H1 (cell line): ENCODE data around the gene PLAAT1. TPM values are rescaled to one million over a fixed set of nuclear protein-coding genes. Genes with fewer than 3 reads are reported as not detected.

Source experiments
- CTCF ChIA-PET: fragments of 300-600 bp; sonication (Branson Sonifier 250); formaldehyde crosslinking; loops from one replicate; lab custom pipeline; 2021; ENCODE audit not compliant: partially characterized antibody; lab: Charles Lee
- POLR2A ChIA-PET: fragments of 300-600 bp; sonication (Branson Sonifier 250); formaldehyde crosslinking; loops from one replicate; lab custom pipeline; 2021; ENCODE audit warnings: inconsistent platforms; ENCODE audit not compliant: partially characterized antibody; lab: Charles Lee
- DNase-seq, 2 experiments: peaks; one replicate each; pipeline versions ENCODE4 v3.0.0 to v3.0.0-alpha.2; 2010 to 2022; ENCODE audit warnings: low spot score in 2 of 2, low read depth in 1 of 2, mixed read lengths in 1 of 2
- FAIRE-seq: peaks from 2 replicates; lab custom pipeline; 2011; peaks lifted over from hg19 to GRCh38; lab: Jason Lieb, UNC
- H2AFZ ChIP-seq: 2 replicates; pipeline ENCODE4 v1.8.1; 2012; ENCODE audit warnings: low read length, inconsistent platforms
- H2AK5ac ChIP-seq: 2 replicates; pipeline ENCODE4 v1.6.1; 2013; ENCODE audit warnings: low read depth, low read length
- H2BK120ac ChIP-seq: replicated peaks from 2 replicates; pipeline ENCODE3; 2013; ENCODE audit warnings: low read depth, low read length, inconsistent platforms
- H2BK12ac ChIP-seq: 2 replicates; pipeline ENCODE4 v1.6.1; 2013; ENCODE audit warnings: low read depth, low read length
- H2BK15ac ChIP-seq: 2 replicates; pipeline ENCODE4 v1.6.1; 2013; ENCODE audit warnings: low read length
- H2BK20ac ChIP-seq: 2 replicates; pipeline ENCODE4 v1.6.1; 2013; ENCODE audit warnings: low read length
- H2BK5ac ChIP-seq: 2 replicates; pipeline ENCODE4 v1.6.1; 2013; ENCODE audit warnings: low read depth, low read length
- H3K14ac ChIP-seq: 2 replicates; pipeline ENCODE4 v1.6.1; 2013; ENCODE audit warnings: inconsistent platforms; ENCODE audit not compliant: insufficient read length
- H3K18ac ChIP-seq: 2 replicates; pipeline ENCODE4 v1.6.1; 2013; ENCODE audit warnings: low read length; ENCODE audit errors: extremely low read depth
- H3K23ac ChIP-seq: 2 replicates; pipeline ENCODE4 v1.6.1; 2013; ENCODE audit warnings: inconsistent platforms; ENCODE audit not compliant: insufficient read length
- H3K23me2 ChIP-seq: 2 replicates; pipeline ENCODE4 v1.6.1; 2013; ENCODE audit warnings: low read depth, low read length
- H3K27ac ChIP-seq: 2 replicates; pipeline ENCODE4 v1.6.1; 2011; ENCODE audit warnings: low read depth, low read length, inconsistent platforms
- H3K27me3 ChIP-seq, 4 experiments: replicated peaks in 1 of 4; 1 replicate in 1 of 4; 2 replicates in 3 of 4; pipeline versions ENCODE4 v1.6.1 to v1.8.1; 2011 to 2013; ENCODE audit warnings: low read length in 3 of 4, mild to moderate bottlenecking in 3 of 4, inconsistent platforms in 2 of 4, mixed read lengths in 2 of 4, moderate library complexity in 1 of 4; ENCODE audit not compliant: control insufficient read depth in 3 of 4, insufficient read depth in 3 of 4; ENCODE audit errors: extremely low read depth in 1 of 4
- H3K36me3 ChIP-seq, 4 experiments: 2 replicates each; pipeline versions ENCODE4 v1.6.1 to v1.8.1; 2011 to 2013; ENCODE audit warnings: mild to moderate bottlenecking in 4 of 4, low read length in 3 of 4, moderate library complexity in 2 of 4, control low read depth in 1 of 4, inconsistent platforms in 1 of 4; ENCODE audit not compliant: insufficient read depth in 4 of 4, control insufficient read depth in 2 of 4
- H3K4ac ChIP-seq: replicated peaks from 2 replicates; pipeline ENCODE3; 2013; ENCODE audit warnings: low read length, low read depth, mixed read lengths, inconsistent platforms; ENCODE audit not compliant: insufficient read length
- H3K4me1 ChIP-seq, 4 experiments: replicated peaks in 1 of 4; 1 replicate in 1 of 4; 2 replicates in 3 of 4; pipeline versions ENCODE4 v1.6.1 to v1.8.1; 2011 to 2013; ENCODE audit warnings: low read length in 3 of 4, inconsistent platforms in 2 of 4, mixed read lengths in 1 of 4; ENCODE audit not compliant: insufficient read depth in 4 of 4, control insufficient read depth in 3 of 4
- H3K4me2 ChIP-seq, 2 experiments: 2 replicates each; pipeline versions ENCODE4 v1.6.1 to v1.8.1; 2011 to 2013; ENCODE audit warnings: low read depth in 2 of 2, low read length in 2 of 2, control low read depth in 1 of 2, inconsistent platforms in 1 of 2, mild to moderate bottlenecking in 1 of 2; ENCODE audit not compliant: insufficient read depth in 1 of 2
- H3K4me3 ChIP-seq, 4 experiments: fragments of 200-600, 300-600 bp in 1 of 4; sonication (generic), shearing (Covaris generic), sonication (Bioruptor Twin) in 1 of 4; 2 replicates each; pipeline versions ENCODE4 v1.5.1 to v1.8.1; 2011 to 2016; ENCODE audit warnings: low read length in 4 of 4, low read depth in 3 of 4, control low read depth in 2 of 4, inconsistent platforms in 2 of 4, mild to moderate bottlenecking in 2 of 4, mixed read lengths in 1 of 4, moderate library complexity in 1 of 4; ENCODE audit not compliant: insufficient read depth in 2 of 4; ENCODE audit errors: extremely low read depth in 1 of 4
- H3K56ac ChIP-seq: replicated peaks from 2 replicates; pipeline ENCODE3; 2013; ENCODE audit warnings: low read depth, mild to moderate bottlenecking, mixed read lengths, low read length, inconsistent platforms; ENCODE audit not compliant: insufficient read length
- H3K79me1 ChIP-seq: 2 replicates; pipeline ENCODE4 v1.6.1; 2013; ENCODE audit warnings: low read depth, low read length, control low read depth
- H3K79me2 ChIP-seq, 2 experiments: 2 replicates each; pipeline versions ENCODE4 v1.6.1 to v1.8.1; 2012 to 2013; ENCODE audit warnings: low read length in 2 of 2, mild to moderate bottlenecking in 2 of 2, inconsistent platforms in 1 of 2; ENCODE audit not compliant: insufficient read depth in 2 of 2, control insufficient read depth in 1 of 2
- H3K9ac ChIP-seq, 4 experiments: replicated peaks in 1 of 4; 1 replicate in 1 of 4; 2 replicates in 3 of 4; pipeline versions ENCODE4 v1.6.1 to v1.8.1; 2011 to 2013; ENCODE audit warnings: low read depth in 3 of 4, low read length in 3 of 4, control low read depth in 2 of 4, mild to moderate bottlenecking in 2 of 4, moderate library complexity in 2 of 4, inconsistent platforms in 1 of 4; ENCODE audit errors: extremely low read depth in 1 of 4
- H3K9me3 ChIP-seq, 2 experiments: 2 replicates each; pipeline versions ENCODE4 v1.6.1 to v1.8.1; 2012 to 2013; ENCODE audit warnings: mild to moderate bottlenecking in 2 of 2, moderate library complexity in 2 of 2, control low read depth in 1 of 2, inconsistent platforms in 1 of 2, low read depth in 1 of 2, low read length in 1 of 2, mixed read lengths in 1 of 2; ENCODE audit not compliant: insufficient read depth in 2 of 2
- H4K20me1 ChIP-seq, 2 experiments: replicated peaks in 1 of 2; 2 replicates each; pipeline versions ENCODE3 to v1.8.1; 2011 to 2013; ENCODE audit warnings: inconsistent platforms in 2 of 2, low read length in 2 of 2, mild to moderate bottlenecking in 1 of 2; ENCODE audit not compliant: insufficient read depth in 2 of 2, control insufficient read depth in 1 of 2
- H4K5ac ChIP-seq: 2 replicates; pipeline ENCODE4 v1.6.1; 2013; ENCODE audit warnings: low read length, low read depth, mixed read lengths, inconsistent platforms; ENCODE audit not compliant: insufficient read length
- H4K8ac ChIP-seq: 2 replicates; pipeline ENCODE4 v1.8.0; 2013; ENCODE audit warnings: mild to moderate bottlenecking, moderate library complexity, low read length, inconsistent platforms; ENCODE audit not compliant: insufficient read depth; ENCODE audit errors: extremely low read depth
- H4K91ac ChIP-seq: replicated peaks from 2 replicates; pipeline ENCODE3; 2013; ENCODE audit warnings: low read length, mixed read lengths, inconsistent platforms; ENCODE audit not compliant: insufficient read length
- FOSL1 ChIP-seq: IDR thresholded peaks from 2 replicates; pipeline ENCODE4 v1.6.1; 2011; ENCODE audit warnings: mild to moderate bottlenecking, low read depth, low read length, moderate library complexity; ENCODE audit not compliant: insufficient read depth
- NANOG ChIP-seq: IDR thresholded peaks from 2 replicates; pipeline ENCODE4 v1.6.1; 2011; ENCODE audit warnings: low read length, low read depth, mild to moderate bottlenecking, inconsistent platforms; ENCODE audit not compliant: insufficient read depth, poor library complexity, severe bottlenecking
- WGBS, 2 experiments: shearing (Covaris generic) in 1 of 2; methylation state at CpG; one replicate each; pipeline versions ENCODE4 v1.1.6 to v1.1.7; 2013 to 2015; ENCODE audit warnings: low lambda C conversion rate in 2 of 2, mixed read lengths in 2 of 2, inconsistent platforms in 1 of 2, low coverage in 1 of 2, missing lambda C conversion rate in 1 of 2; ENCODE audit not compliant: insufficient replicate concordance in 2 of 2, insufficient coverage in 1 of 2, insufficient read length in 1 of 2; ENCODE audit errors: extremely low coverage in 1 of 2, missing lambda C conversion rate in 1 of 2; 5-methylcytosine and 5-hydroxymethylcytosine counted together
- polyA plus RNA-seq, 7 experiments: library from polyadenylated mRNA; depleted of rRNA in 3 of 7; stranded (reverse) in 5 of 7; unstranded in 2 of 7; fragments of >200 nt in 5 of 7; fragments of 200-250 nt in 2 of 7; gene quantifications; 1 replicate in 5 of 7; 2 replicates in 1 of 7; 4 replicates in 1 of 7; pipeline versions ENCODE4 v1.2.1 to v1.2.3, GENCODE V29; 2011 to 2013; ENCODE audit warnings: missing spikeins in 2 of 7, mixed read lengths in 2 of 7
- total RNA-seq: library from RNA; stranded (reverse); fragmentation: NEBNext Ultra II Directional; extraction: Animal tissue kit (Norgen Biotek cat#: 25700); gene quantifications from 2 replicates; pipeline ENCODE4 v1.2.1, GENCODE V29; 2021

PLAAT1 gene
- total and polyA plus RNA-seq, 2 of the 8 experiments (the other 6 are each of a cell fraction or from before 2014, with no cell fraction given), result 4.5 to 6.0 TPM

GRCh38 chr3:193194371-193194770 lies 46.7 kb upstream of the PLAAT1 start:
- H2BK20ac ChIP-seq, result no peak overlapping the region
- H2BK15ac ChIP-seq, result no peak overlapping the region
- no peaks in the 10 kb centered on the region for H3K23me2 ChIP-seq
- no peak overlapping the region for H3K9ac ChIP-seq
- no peak for FAIRE-seq
- no peak overlapping the region for H4K91ac ChIP-seq
- H3K23ac ChIP-seq, result no peak overlapping the region
- H3K79me1 ChIP-seq, result no peaks in the 10 kb centered on the region
- no peak overlapping the region for H4K5ac ChIP-seq
- no peak overlapping the region for H3K56ac ChIP-seq
- no peak overlapping the region for H3K18ac ChIP-seq
- POLR2A ChIA-PET, result no interaction called here
- H3K9me3 ChIP-seq, result no peaks in the 10 kb centered on the region
- 82% methylated on average over 3 of the region's 3 CpGs; no CpG with 5 or more reads in 1 of the 2 experiments for WGBS, 2 experiments
- no peak overlapping the region for H2BK120ac ChIP-seq
- DNase-seq, result no peak
- no peak overlapping the region for H2AFZ ChIP-seq
- H2AK5ac ChIP-seq, result no peak overlapping the region
- H4K8ac ChIP-seq, result no peak overlapping the region
- no peak overlapping the region for H2BK12ac ChIP-seq
- H3K27ac ChIP-seq, result no peak overlapping the region
- TF ChIP-seq NANOG, result no peak
- TF ChIP-seq FOSL1, result no peak
- TF ChIP-seq, all 59 proteins: peak for 0
- Histone ChIP-seq H3K4me2 (no peak overlapping the region), H3K79me2 (no peaks in the 10 kb centered on the region), H4K20me1 (no peaks in the 10 kb centered on the region), H3K4me3 (no peak overlapping the region), H3K4me1 (peaks cover 0 to 3% (median 0%) of the 10 kb centered on the region in 4 experiments; a peak in 1 of 7 replicates), H3K36me3 (no peaks in the 10 kb centered on the region), H3K4ac (no peak overlapping the region), H2BK5ac (no peak overlapping the region), H3K27me3 (no peaks in the 10 kb centered on the region), H3K14ac (no peak overlapping the region)
- CTCF ChIA-PET, result interaction anchor here (1.0 to 2.0 kb wide), 6 partner anchors 25 to 378 kb away, joined by 3 to 9 read pairs (median 4); no protein-coding TSS in a partner anchor
